IPS-18a (cell line): ENCODE measurements around the gene NUDT16L1.

Source experiments
- H3K27ac ChIP-seq: one replicate; pipeline ENCODE4 v1.5.1; 2013; ENCODE audit warnings: low read length
- H3K27me3 ChIP-seq: one replicate; pipeline ENCODE4 v1.6.1; 2013; ENCODE audit warnings: mild to moderate bottlenecking, low read length; ENCODE audit not compliant: control insufficient read depth, insufficient read depth
- H3K36me3 ChIP-seq: one replicate; pipeline ENCODE4 v1.6.1; 2013; ENCODE audit warnings: low read depth, low read length; ENCODE audit not compliant: control insufficient read depth
- H3K4me1 ChIP-seq: one replicate; pipeline ENCODE4 v1.6.1; 2013; ENCODE audit warnings: low read depth, low read length; ENCODE audit not compliant: control insufficient read depth
- H3K4me3 ChIP-seq: one replicate; pipeline ENCODE4 v1.5.1; 2013; ENCODE audit warnings: low read length
- H3K9ac ChIP-seq: one replicate; pipeline ENCODE4 v1.6.1; 2013; ENCODE audit warnings: mild to moderate bottlenecking, low read length, moderate library complexity
- H3K9me3 ChIP-seq: one replicate; pipeline ENCODE4 v1.6.1; 2013; ENCODE audit warnings: low read depth, low read length; ENCODE audit not compliant: control insufficient read depth

Gene NUDT16L1

DNA sequence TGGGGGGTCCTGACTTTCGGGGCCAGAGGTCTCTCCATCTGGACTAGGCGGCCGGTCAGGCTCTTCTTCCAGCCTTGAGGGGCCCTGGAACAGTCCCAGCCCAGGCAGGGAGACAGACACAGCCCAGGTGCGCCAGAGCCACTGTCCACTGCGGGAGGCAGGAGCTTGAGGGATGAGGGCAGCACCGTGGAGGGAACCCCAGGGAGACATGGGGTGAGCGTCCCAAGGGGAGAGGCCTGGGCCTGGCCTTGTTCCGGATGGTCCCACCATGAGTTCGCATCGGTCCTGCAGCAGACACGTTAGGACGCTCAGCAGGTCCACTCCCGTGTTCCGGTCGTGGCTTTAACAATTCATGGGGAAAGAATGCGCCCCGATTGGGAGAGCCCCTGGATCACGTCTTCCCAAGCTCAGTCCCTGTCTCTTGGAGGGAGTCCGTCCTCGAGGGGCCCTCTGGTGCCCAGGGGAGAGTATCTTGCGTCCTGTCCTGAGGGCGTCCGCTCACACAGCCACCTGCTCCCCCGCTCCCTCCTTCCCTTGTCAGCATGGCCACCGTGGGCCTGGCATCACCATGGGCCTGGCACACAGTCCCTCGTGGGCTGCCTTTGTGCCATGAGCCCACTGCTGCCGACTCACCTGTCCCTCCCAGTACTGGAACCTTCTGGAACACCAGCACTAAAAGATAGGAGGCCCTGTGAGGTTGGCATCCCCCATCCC is 6.7 kb upstream of the NUDT16L1 start:
- no peak overlapping the region for H3K27ac ChIP-seq
- no peak overlapping the region for H3K9ac ChIP-seq
- H3K27me3 ChIP-seq = no peaks in the 10 kb centered on the region
- peaks cover 9% of the 10 kb centered on the region for H3K36me3 ChIP-seq
- H3K4me1 ChIP-seq = no peaks in the 10 kb centered on the region
- H3K4me3 ChIP-seq = no peak overlapping the region
- H3K9me3 ChIP-seq = no peaks in the 10 kb centered on the region

DNA sequence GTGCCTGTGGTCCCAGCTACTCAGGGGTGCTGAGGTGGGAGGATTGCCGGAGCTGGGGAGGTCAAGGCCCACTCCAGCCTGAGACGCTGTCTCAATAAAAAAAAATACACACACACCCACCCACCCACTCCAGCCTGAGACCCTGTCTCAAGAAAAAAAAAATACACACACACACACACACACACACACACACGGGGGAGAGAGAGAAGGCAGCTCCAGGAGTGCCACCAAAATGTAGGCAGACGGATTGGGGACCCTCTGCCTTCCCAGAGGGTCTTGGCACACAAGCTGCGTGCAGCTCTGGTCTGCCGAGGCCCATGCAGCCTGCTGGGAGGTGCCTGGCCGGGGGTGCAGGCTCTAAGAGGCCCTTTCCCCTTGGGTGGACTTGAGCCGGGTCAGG is 5.9 kb upstream of the NUDT16L1 start:
- no peak overlapping the region for H3K4me3 ChIP-seq
- H3K27ac ChIP-seq = no peak overlapping the region
- peaks cover 9% of the 10 kb centered on the region for H3K36me3 ChIP-seq
- no peaks in the 10 kb centered on the region for H3K4me1 ChIP-seq
- no peak overlapping the region for H3K9ac ChIP-seq
- H3K9me3 ChIP-seq = no peaks in the 10 kb centered on the region
- H3K27me3 ChIP-seq = no peaks in the 10 kb centered on the region

DNA sequence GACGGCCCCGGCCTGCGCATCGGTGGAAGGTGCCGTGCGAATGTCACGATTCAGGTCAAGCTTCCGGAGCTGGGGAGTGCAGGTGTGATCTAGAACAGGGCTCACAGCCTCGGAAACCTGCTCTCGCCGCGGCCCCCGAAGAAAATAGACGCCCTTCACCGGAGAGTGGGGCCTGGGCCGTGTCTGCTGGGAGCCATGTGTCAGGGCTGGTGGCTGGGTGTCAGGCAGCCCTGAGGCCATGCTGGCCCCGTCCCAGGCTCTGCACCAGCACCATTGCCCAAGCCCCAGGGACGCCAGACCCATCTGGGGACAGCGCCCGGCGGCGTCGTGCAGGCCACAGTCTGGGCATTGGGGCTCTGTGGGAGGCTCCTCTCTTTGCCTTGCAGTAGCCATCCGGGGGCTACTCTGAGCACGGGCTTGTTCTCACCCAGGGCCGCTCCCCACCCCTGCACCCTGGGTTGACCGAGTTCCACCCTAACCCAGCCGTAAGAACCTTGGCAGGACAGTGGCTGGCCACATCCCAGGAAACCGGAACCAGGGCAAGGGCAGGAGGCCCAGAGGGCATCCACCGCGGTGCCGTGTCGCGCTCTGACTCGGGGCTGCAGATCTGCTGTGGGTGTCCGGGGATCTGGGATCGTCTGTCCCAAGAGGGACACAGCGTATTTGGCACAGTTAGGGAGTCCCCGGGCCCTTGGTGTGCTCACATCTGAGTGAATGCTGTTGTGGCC is 5.3 kb upstream of the NUDT16L1 start:
- Histone ChIP-seq H3K4me3 (no peak overlapping the region), H3K9ac (no peak overlapping the region), H3K9me3 (no peaks in the 10 kb centered on the region), H3K4me1 (no peaks in the 10 kb centered on the region), H3K27ac (no peak overlapping the region), H3K27me3 (no peaks in the 10 kb centered on the region), H3K36me3 (peaks cover 9% of the 10 kb centered on the region)

DNA sequence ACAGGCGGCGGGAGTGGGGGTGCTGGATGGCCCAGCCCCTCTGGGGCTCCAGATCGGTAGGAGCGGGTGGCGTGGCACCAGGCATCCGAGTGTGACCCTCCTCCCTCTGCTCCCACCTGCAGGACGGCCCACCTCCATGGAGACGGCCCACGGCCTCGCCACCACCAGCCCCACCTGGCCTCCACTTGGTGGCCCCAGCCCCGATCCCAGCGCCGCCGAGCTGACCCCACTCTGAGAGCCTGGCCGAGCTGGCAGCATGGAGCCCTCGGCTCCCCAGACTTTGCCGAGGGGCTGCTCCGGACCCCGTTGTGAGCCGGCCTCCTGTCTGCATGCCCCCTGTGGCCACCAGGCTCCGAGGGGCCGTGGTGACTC is 4.7 kb upstream of the NUDT16L1 start:
- Histone ChIP-seq H3K27ac (no peak overlapping the region), H3K27me3 (no peaks in the 10 kb centered on the region), H3K9ac (no peak overlapping the region), H3K4me1 (no peaks in the 10 kb centered on the region), H3K4me3 (no peak overlapping the region), H3K36me3 (peaks cover 5% of the 10 kb centered on the region), H3K9me3 (no peaks in the 10 kb centered on the region)

DNA sequence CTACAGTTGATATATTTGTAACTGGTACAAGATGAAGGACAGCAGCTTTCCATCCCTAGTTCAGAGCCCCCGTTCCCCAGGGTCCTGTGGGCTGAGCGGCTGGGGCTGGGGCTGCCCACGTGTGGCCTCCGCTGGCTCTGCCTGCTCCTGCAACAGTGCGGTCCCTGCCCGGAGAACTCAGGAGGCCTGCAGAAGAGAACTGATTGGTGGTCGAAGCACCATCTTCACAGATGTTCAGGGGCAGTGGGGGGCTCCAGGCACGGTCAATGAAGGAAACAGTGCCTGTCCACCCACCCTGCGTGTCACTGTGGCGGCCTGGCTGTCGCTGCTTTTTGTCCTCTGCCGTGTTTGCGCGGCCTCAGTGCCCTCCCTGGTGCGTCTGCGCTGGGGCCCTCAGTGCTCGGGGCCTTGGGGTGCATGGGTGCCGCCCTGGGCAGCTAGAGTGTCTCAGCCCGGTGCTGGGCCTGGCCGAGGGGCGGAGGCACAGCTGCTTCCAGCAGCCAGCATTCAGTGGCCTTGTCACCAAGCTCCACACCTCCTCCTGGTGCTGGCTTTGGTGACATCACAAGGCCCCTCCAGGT is 4.2 kb upstream of the NUDT16L1 start:
- H3K4me1 ChIP-seq = no peaks in the 10 kb centered on the region
- H3K36me3 ChIP-seq = peaks cover 3% of the 10 kb centered on the region
- no peaks in the 10 kb centered on the region for H3K9me3 ChIP-seq
- no peak overlapping the region for H3K4me3 ChIP-seq
- no peaks in the 10 kb centered on the region for H3K27me3 ChIP-seq
- no peak overlapping the region for H3K9ac ChIP-seq
- H3K27ac ChIP-seq = no peak overlapping the region

DNA sequence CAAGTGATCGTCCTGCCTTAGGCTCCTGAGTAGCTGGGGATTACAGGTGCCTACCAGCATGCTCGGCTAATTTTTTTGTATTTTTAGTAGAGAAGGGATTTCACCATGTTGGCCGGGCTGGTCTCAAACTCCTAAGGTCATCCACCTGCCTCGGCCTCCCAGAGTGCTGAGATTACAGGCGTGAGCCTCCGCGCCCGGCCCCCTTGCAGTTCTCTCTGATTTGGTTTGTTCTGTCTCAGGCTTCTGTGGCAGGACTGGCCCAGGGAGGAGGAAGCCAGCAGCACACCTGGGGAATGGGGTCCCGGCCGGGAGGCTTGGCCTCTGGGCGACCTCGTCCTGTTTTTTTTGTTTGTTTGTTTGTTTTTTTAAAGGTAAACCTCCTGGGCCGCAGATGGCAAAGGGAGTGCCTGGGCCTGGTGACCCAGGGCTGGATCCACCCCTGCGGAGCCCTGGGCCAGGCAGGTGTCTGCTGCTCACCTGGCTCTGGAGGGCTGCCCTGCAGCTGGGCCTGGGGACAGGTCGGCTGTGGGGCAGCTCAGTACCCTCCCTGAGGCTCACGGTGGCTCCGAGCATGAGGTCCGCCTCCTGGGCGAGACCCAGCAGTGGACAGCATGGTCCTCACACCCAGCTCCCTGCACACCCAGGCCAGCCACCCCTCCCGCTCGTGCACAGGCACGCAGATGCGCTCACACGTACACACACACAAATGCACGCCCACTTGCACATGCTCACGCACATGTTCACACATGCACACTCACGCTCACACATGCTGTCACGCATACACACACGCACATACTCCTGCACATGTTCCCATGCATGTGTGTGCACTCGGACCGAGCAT is 3.3 kb upstream of the NUDT16L1 start:
- H3K9me3 ChIP-seq = no peaks in the 10 kb centered on the region
- H3K4me3 ChIP-seq = no peak overlapping the region
- no peaks in the 10 kb centered on the region for H3K27me3 ChIP-seq
- peaks cover under 1% of the 10 kb centered on the region for H3K36me3 ChIP-seq
- H3K4me1 ChIP-seq = no peaks in the 10 kb centered on the region
- H3K9ac ChIP-seq = no peak overlapping the region
- H3K27ac ChIP-seq = no peak overlapping the region

DNA sequence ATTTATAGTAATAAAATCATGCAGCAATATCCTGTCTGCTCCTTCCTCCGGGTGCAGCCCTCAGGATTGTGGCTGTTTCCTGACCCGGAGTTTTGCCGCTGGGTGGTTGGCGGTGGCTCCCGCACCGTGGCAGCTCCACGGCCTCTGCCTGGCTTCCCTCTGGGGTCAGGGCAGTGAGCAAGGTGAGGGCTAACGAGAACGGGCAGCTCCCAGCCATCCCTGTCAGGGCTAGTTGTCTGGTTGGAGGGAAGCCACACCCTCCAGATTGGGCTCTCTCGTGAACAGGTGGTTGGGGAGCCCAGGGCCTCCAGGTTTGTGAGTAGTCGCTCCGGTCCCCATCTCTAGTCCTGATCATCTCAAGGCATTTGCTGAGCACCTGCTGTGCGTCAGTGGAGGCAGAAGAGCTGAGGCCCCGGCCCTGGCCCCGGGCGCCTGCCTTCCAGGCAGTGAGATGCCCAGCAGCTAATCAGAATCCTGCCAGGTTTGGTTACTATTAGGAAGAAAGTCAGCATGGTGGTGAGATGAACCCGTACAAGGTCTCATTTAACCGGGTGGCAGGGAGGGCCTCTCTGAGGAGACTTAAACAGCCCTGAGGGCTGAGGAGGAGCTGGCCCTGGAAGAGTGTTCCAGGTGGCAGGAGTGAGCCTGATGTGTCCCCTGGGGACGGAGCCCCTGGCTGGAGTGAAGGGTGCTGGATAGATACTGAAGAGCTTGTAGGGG is 2.3 kb upstream of the NUDT16L1 start:
- Histone ChIP-seq H3K27ac (no peak overlapping the region), H3K4me3 (no peak overlapping the region), H3K27me3 (no peaks in the 10 kb centered on the region), H3K9ac (no peak overlapping the region), H3K36me3 (peaks cover 11% of the 10 kb centered on the region), H3K4me1 (no peaks in the 10 kb centered on the region), H3K9me3 (no peaks in the 10 kb centered on the region)

DNA sequence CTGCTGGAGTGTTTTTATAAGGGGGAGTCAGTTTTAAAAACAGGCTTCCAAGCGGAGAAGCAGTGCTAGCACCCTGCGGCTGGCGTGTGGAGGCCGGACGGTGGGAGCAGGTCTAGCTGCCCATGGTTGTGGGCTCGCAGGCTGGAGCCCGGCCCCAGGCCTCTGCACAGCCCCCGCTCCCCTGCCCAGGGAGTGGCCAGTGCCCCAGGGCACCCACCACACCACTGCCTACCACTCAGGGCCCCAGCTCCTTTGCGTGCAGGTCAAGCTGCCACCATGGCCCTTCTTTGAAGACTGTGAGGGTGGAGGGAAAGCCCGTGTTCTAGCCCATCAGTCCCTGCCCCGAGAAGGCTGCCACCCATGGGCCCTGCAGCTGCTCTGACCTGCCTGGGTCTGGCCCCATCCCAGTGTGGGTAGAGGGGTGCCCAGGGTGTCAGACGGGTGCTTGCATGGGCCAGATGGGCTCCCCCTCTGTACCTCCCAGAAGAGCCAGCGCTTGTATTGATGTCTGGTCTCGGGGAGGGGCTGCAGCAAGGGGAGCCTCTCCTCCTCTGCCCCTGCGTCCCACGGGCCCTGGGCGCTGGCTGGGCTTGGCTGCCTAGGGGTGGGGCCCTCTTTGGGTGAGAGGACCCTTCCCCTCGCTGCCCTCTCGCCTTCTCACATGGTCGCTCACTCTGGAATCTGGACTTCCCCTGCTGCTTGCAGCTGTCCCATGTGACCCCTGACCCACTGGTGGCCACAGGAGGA is 1.5 kb upstream of the NUDT16L1 start:
- H3K27ac ChIP-seq = no peak overlapping the region
- peaks cover 18% of the 10 kb centered on the region for H3K36me3 ChIP-seq
- no peaks in the 10 kb centered on the region for H3K9me3 ChIP-seq
- H3K4me1 ChIP-seq = no peaks in the 10 kb centered on the region
- H3K4me3 ChIP-seq = no peak overlapping the region
- no peaks in the 10 kb centered on the region for H3K27me3 ChIP-seq
- H3K9ac ChIP-seq = no peak overlapping the region

DNA sequence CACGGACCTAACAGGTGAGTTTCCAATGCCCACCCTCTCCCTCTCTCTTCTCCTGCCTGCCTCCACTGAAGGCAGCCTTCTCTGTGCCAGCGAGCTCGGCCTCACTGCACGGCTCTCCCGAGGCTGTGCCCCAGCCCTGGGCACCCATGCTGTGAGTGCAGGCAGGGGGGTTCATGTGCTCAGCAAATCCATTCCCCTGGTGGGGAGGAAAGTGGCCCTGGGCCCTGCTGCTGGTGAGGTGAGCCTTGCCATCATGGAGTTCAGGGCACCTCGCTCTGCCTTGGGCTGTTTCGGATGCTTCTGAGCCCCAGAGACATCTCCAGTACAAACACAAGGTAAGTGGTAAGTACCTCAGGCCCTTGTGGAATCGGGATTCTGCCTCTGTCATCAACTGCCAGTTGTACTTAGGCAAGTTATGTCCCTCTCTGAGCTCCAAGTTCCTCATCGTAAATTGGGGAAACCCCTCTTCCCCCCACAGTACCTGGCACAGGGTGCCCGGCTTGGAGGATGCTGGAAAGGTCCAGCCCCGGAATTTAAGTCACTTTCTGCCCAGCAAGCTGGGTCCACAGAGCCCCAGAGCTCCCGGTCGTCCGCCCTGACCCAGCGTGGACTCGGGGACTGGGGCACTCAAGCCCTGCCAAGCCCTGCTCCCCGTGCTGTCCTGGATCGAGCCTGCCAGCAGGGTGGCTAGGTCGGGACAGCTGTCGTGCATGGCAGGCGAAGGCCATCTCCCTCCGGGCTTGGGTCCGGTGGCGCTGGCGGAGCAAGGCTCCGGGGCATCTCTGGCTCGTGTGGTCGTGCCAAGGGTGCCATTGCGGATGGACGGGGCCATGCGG is 684 bp upstream of the NUDT16L1 start:
- no peaks in the 10 kb centered on the region for H3K4me1 ChIP-seq
- H3K36me3 ChIP-seq = peaks cover 27% of the 10 kb centered on the region
- peak overlapping the region; percentile 48 for H3K9ac ChIP-seq
- no peaks in the 10 kb centered on the region for H3K9me3 ChIP-seq
- H3K27ac ChIP-seq = no peak overlapping the region
- no peaks in the 10 kb centered on the region for H3K27me3 ChIP-seq
- H3K4me3 ChIP-seq = peak overlapping the region; percentile 78
